Sigmoid colon (tissue), 7 donors: ENCODE data around the gene EEF1AKMT2. TPM values are rescaled to one million over a fixed set of nuclear protein-coding genes. Genes with fewer than 3 reads are reported as not detected.
A peak's percentile ranks its signal among the peaks of the same experiment; 100 is the strongest.

ENCODE experiments used
- DNase-seq: peaks from one replicate; pipeline ENCODE4 v3.0.0-alpha.2; 2019
- H3K27ac ChIP-seq, 4 donors: fragments of 200-600 bp; sonication (generic); one replicate each; pipeline ENCODE4 v1.5.1; 2016 to 2019; ENCODE audit warnings: mild to moderate bottlenecking in 1 of 4
- H3K27me3 ChIP-seq, 3 donors: fragments of 200-600 bp; sonication (generic); one replicate each; pipeline ENCODE4 v1.5.1; 2019; ENCODE audit warnings: mild to moderate bottlenecking in 1 of 3
- H3K36me3 ChIP-seq, 4 donors: fragments of 200-600 bp; sonication (generic); one replicate each; pipeline ENCODE4 v1.5.1; 2016 to 2019
- H3K4me1 ChIP-seq, 4 donors: fragments of 200-600 bp; sonication (generic); one replicate each; pipeline ENCODE4 v1.5.1; 2017 to 2019
- H3K4me3 ChIP-seq, 4 donors: fragments of 200-600 bp; sonication (generic); one replicate each; pipeline ENCODE4 v1.5.1; 2017 to 2019; ENCODE audit warnings: mild to moderate bottlenecking in 2 of 4, moderate library complexity in 1 of 4
- H3K9me3 ChIP-seq, 4 donors: fragments of 200-600 bp in 3 of 4; sonication (generic) in 3 of 4; one replicate each; pipeline versions ENCODE4 v1.5.1 to v1.6.1; 2013 to 2019
- CTCF ChIP-seq, 4 experiments: fragments of 450-650 bp in 3 of 4; fragments of 200-600 bp in 1 of 4; IDR thresholded peaks; one replicate each; pipeline ENCODE4 v1.5.1; 2016 to 2019; ENCODE audit warnings: antibody characterized with exemption in 4 of 4, mild to moderate bottlenecking in 3 of 4, moderate library complexity in 2 of 4
- EP300 ChIP-seq, 4 donors: sonication (generic); formaldehyde crosslinking; IDR thresholded peaks; one replicate each; pipeline ENCODE4 v1.6.1; 2017; ENCODE audit warnings: antibody characterized with exemption in 4 of 4
- POLR2A ChIP-seq, 2 donors: fragments of 450-650 bp; IDR thresholded peaks; one replicate each; pipeline ENCODE4 v1.6.1; 2016; ENCODE audit warnings: antibody characterized with exemption in 2 of 2, mild to moderate bottlenecking in 2 of 2, moderate library complexity in 2 of 2
- POLR2AphosphoS5 ChIP-seq, 4 donors: sonication (generic); formaldehyde crosslinking; IDR thresholded peaks; one replicate each; pipeline ENCODE4 v1.6.1; 2017; ENCODE audit warnings: antibody characterized with exemption in 4 of 4
- WGBS, 2 donors: extraction: QIAGEN DNeasy Blood & Tissue Kit; methylation state at CpG; one replicate each; pipeline ENCODE4 v1.1.7; 2013; 5-methylcytosine and 5-hydroxymethylcytosine counted together
- intact Hi-C: fragments of 100-400 bp; cut with DNase I; formaldehyde crosslinking; loops from one replicate; pipeline ENCODE4 v1.15.1; 2023
- polyA plus RNA-seq, 3 donors: library from polyadenylated mRNA; stranded (reverse); fragments of 200-250 nt; gene quantifications; one replicate each; pipeline ENCODE4 v1.2.3, GENCODE V29; 2013
- total RNA-seq, 4 donors: library from RNA; depleted of rRNA; stranded (reverse); fragments of >200 nt; gene quantifications; one replicate each; pipeline ENCODE4 v1.1.0, GENCODE V29; 2016
- donor health status: healthy with polysubstance abuse.
- donor health status: Bipolar disorder and iron deficiency.
- donor health status: healthy.

Gene EEF1AKMT2
- total and polyA plus RNA-seq, 7 donors: 10.0 to 19.7 (median 15.6) TPM

- TF ChIP-seq EP300 (IDR thresholded peaks at IDR 0.05) (no peak), POLR2A (IDR thresholded peaks at IDR 0.05) (no peak), CTCF (IDR thresholded peaks at IDR 0.05) (no peak), POLR2AphosphoS5 (IDR thresholded peaks at IDR 0.05) (no peak)
- H3K27ac ChIP-seq: no peak overlapping the region
- peaks cover 0 to 6% (median 0%) of the 10 kb centered on the region in 4 donors for H3K36me3 ChIP-seq
- intact Hi-C loops: no loop called here
- no peak for DNase-seq
- no peaks in the 10 kb centered on the region for H3K9me3 ChIP-seq
- WGBS, 2 donors: 78 to 81% methylated on average over 7 of the region's 7 CpGs
- H3K4me3 ChIP-seq: no peak overlapping the region
- H3K4me1 ChIP-seq: peaks cover 0 to 70% (median 52%) of the 10 kb centered on the region in 4 donors
- H3K27me3 ChIP-seq: no peaks in the 10 kb centered on the region
Measured at GRCh38 chr10:124711145-124711544, 80.5 kb downstream of the EEF1AKMT2 start.

GRCh38 chr10:124710266-124710881, 81.3 kb downstream of the EEF1AKMT2 start:
- TF ChIP-seq POLR2A (IDR thresholded peaks at IDR 0.05): no peak
- no peak for TF ChIP-seq POLR2AphosphoS5 (IDR thresholded peaks at IDR 0.05)
- no peak for TF ChIP-seq CTCF (IDR thresholded peaks at IDR 0.05)
- no peak for TF ChIP-seq EP300 (IDR thresholded peaks at IDR 0.05)
- H3K27me3 ChIP-seq: no peaks in the 10 kb centered on the region
- WGBS, 2 donors: 77 to 82% methylated on average over 14 of the region's 14 CpGs
- H3K9me3 ChIP-seq: no peaks in the 10 kb centered on the region
- H3K36me3 ChIP-seq: peaks cover 0 to 14% (median under 1%) of the 10 kb centered on the region in 4 donors
- peaks cover 0 to 71% (median 56%) of the 10 kb centered on the region in 4 donors for H3K4me1 ChIP-seq
- peak overlapping the region; percentile 25 to 76 (median 58) for H3K27ac ChIP-seq
- H3K4me3 ChIP-seq: no peak overlapping the region
- intact Hi-C loops: loop anchor here (1.0 kb wide), 1 partner anchor 34 kb away; no protein-coding TSS in a partner anchor
- no peak for DNase-seq

- peak overlapping the region; percentile 25 to 76 (median 58) for H3K27ac ChIP-seq
- TF ChIP-seq CTCF (IDR thresholded peaks at IDR 0.05) (no peak), POLR2AphosphoS5 (IDR thresholded peaks at IDR 0.05) (peak in 1 of 4 donors; percentile 18)
- no peaks in the 10 kb centered on the region for H3K27me3 ChIP-seq
- no peaks in the 10 kb centered on the region for H3K9me3 ChIP-seq
- H3K4me3 ChIP-seq: no peak overlapping the region
- intact Hi-C loops: loop anchor here (1.0 kb wide), 1 partner anchor 34 kb away; no protein-coding TSS in a partner anchor
- H3K4me1 ChIP-seq: peaks cover 0 to 73% (median 59%) of the 10 kb centered on the region in 4 donors
- H3K36me3 ChIP-seq: peaks cover 0 to 19% (median 2%) of the 10 kb centered on the region in 4 donors
- WGBS, 2 donors: 19 to 69% methylated on average over 10 of the region's 10 CpGs
- DNase-seq: no peak
Measured at GRCh38 chr10:124709861-124710260, 81.8 kb downstream of the EEF1AKMT2 start.

GRCh38 chr10:124708922-124709520, 82.7 kb downstream of the EEF1AKMT2 start:
- Histone ChIP-seq H3K9me3 (no peaks in the 10 kb centered on the region), H3K4me3 (no peak overlapping the region), H3K27ac (peak overlapping the region; percentile 55 to 76 (median 62)), H3K36me3 (peaks cover 0 to 25% (median 2%) of the 10 kb centered on the region in 4 donors), H3K4me1 (peaks cover 0 to 79% (median 66%) of the 10 kb centered on the region in 4 donors), H3K27me3 (no peaks in the 10 kb centered on the region)
- no peak for DNase-seq
- WGBS, 2 donors: 72% methylated on average over 11 of the region's 11 CpGs
- intact Hi-C loops: no loop called here
- TF ChIP-seq POLR2A (IDR thresholded peaks at IDR 0.05): no peak
- TF ChIP-seq EP300 (IDR thresholded peaks at IDR 0.05): no peak
- no peak for TF ChIP-seq CTCF (IDR thresholded peaks at IDR 0.05)
- no peak for TF ChIP-seq POLR2AphosphoS5 (IDR thresholded peaks at IDR 0.05)
